Measurements from ENCODE around the gene ZNF106.

The ZNF106 gene

DNA sequence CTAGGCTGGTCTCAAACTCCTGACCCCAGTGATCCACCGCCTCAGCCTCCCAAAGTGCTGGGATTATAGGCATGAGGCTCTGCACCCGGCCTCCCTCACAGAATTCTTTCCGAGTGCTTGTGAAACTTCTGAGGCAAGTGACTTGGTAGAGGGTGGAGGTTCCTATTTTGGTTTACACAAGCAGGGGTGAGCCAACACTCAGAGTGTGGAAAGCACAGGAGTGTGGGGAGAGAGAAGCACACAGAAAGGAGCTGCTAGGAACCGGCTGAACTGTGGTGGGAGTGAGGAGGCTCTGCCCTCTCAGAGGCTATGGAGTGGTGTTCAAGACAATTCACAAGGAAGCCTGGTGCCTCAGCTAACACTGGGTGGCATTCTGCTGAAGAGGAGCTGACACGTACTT lies 123.9 kb downstream of the ZNF106 start:
- no peak for DNase-seq (ENCODE audit: low read depth)

DNA sequence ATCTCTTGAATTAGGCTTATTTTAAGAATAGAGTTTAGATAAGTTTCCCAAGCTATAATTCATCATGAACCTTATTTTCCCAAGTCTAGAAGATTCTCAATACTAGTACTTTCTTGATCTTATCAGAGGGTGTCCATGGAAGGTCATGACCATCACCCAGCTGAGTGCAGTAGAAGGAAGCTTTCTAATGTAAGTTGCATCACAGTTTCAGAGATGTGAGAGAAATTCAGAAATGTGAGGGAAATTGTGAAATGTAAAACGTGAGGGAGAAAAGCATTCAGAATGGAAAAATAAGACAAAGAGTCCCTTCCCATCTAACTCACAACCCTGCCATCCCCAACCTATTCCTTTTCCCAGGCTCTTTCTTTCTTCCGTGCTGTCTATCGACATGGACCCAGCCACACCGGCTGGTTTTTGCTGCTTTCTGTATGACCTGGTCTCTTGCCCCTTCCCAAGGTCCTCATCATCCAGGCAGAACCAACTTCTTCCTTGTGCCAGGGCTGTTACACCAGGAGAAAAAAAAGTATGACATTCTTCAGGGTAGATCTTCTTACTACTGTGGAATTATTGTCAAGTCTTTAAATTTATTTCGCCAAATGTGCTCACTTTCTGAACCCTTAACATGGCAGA lies 124.9 kb downstream of the ZNF106 start:
- DNase-seq (ENCODE audit: low read depth): no peak

DNA sequence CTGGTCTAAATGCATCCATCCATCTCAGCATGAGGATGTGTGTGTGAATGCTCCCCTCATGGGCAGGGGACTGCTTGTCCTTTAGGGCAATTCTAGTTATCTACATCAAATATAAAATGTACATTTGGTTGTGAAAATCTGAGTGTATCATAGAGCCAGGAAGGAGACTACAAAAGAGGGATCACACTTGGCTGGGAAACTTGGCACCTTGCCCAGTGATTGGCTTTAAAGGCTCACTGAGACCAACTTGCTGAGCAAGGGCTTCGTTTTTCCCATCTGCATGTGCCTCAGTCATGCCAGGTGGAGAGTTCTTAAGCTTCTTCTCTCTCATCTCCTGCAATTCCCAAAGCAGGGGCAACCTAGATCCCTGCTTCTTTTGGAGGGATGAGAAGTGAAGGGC lies 126.4 kb downstream of the ZNF106 start:
- no peak for DNase-seq (ENCODE audit: low read depth)

DNA sequence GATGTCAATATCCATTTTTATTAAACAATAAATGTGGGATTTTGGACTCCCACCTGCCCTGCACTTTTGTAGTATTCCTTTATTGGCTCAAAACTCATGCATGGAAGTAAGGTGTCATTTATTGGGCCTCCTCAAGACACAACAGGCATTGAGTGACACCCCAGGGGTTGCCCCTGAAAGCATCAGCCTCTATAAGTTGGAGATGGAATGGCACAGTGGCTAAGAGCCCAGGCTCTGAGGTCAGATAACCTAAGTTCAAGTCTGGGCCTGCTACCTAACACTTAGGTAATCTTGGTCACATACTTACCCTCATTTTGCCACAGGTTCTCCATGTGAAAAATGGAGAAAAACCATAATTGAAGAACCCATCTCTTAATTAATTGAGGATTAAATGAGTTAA lies 127.0 kb downstream of the ZNF106 start:
- no peak for DNase-seq (ENCODE audit: low read depth)

DNA sequence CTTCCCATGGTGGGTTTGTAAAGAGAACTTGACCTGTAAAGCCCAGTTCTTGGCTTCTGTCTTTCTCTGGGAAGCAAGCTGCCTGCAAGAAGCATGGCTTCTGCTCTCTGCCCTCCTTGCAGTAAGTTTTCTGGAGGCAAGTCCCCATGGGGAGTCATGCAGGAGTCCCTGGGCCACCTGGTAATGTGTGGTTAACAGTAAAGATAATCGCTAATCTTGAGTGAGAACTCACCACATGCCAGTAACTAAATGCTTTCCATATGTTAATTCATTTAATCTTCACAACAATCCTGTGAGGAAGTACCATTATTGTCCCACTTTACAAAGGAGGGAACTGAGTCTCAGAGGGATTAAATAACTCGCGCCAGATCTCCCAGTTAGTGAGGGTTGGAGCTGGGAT lies 127.5 kb downstream of the ZNF106 start:
- DNase-seq (ENCODE audit: low read depth): no peak
